Measurements from ENCODE around the gene DMXL2.
"Not testable (repeated sequence)": the region's sequence is repeated elsewhere in the genome, so short reads cannot be mapped to it uniquely, and the experiment has no call there.

DMXL2 gene

DNA sequence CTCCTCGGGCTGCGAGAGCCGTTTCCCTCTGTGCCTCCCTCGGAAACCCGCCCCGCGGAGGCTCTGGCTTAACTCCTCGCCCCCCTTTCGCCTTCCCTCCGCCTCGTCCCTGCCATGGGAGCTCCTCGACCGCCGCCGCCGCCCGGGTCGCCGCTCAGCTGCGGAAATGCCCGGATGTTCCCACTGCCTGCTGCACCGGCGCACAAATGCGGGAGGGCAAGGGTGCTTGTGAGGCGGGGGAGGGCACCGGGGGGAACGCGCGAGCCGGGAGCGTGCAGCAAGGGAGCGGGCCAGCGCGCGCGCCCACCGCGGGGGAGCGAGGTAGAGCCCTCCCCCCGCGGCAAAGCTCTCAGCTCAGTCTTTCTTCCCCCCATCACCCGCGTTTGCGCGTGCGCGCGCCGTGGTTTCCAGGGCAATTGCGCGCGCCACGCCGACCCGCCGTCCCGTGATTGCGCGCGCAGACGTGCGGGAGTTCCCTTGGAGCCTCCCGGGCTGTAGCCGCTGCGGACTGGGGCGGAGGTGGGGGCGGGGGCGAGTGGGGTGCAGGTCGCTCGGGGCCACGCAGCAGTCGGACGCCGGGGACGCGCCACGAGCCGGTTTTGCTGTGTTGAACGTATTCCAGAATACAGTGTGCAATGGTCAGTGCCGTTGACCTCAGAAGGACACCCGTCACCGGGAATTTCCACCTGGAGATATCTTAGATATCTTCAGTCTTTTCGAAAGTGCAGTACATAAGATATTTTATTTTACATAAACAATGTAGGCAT, at the start of gene DMXL2:
Gene DMXL2, minus strand, starts transcription at position 168 of the 767 bp plus-strand sequence. CDS start 226 bp downstream, outside the sequence.
- DNase-seq: no peak

GRCh38 chr15:51672155-51672687, 49.6 kb upstream of the DMXL2 start:
- peak; percentile 71 for DNase-seq

DNA sequence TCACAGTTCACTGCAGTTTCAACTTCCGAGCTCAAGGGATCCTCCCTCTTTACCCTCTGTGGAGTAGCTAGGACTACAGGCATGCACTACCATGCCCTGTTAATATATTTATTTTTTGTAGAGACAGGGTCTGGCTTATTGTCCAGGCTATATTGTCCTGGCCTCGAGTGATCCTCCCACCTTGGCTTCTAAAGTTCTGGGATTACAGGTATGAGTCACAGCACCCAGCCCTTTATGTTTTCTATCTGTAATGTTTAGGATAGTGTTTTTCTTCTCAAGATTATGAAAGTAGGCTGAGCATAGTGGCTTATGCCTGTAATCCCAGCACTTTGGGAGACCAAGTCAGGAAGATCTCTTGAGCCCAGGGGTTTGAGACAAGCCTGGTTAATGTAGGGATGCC, 46.8 kb upstream of the DMXL2 start:
- no peak for DNase-seq

DNA sequence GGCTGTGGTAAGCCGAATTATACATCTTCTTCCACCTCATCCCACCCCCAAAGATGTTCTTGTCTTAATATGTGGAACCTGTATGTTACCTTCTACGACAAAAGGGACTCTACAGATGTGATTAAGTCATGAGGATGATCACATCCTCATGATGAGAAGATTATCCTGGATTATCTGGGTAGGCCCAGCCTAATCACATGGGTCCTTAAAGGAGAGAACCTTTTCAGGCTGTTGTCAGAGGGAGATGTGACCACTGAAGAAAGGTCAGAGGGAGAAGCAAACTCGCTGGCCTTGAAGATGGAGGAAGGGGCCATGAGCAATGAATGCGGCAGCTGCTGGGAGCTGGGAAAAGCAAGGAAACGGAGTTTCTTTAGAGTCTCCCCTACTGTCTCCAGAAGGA, 45.9 kb upstream of the DMXL2 start:
- no peak for DNase-seq

GRCh38 chr15:51667478-51667877, 44.9 kb upstream of the DMXL2 start:
- no peak for DNase-seq

DNA sequence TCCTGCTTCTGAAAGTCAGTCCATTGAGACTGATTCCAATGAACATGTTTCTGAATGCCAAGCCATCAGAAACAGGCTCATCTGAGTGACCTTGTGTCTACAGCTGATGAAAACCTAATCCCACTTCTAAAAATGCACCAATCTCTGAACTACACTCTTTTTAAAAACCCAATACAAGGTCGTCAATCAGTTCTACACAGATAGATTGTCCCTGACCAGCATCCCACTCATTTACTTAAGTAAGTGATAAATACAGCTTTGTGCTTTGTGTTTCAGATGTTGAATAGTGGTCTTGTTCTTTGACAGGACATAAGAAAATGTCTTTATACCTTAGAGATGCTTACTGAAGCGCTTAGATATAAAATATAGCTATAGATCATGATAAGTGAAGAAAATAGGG, 38.5 kb upstream of the DMXL2 start:
- DNase-seq: no peak

- DNase-seq: peak; percentile 56
Observed at GRCh38 chr15:51658664-51659063, 36.1 kb upstream of the DMXL2 start.

GRCh38 chr15:51655401-51656057, 33.0 kb upstream of the DMXL2 start:
- DNase-seq: not testable (repeated sequence)

GRCh38 chr15:51652084-51652668, 29.6 kb upstream of the DMXL2 start:
- peak; percentile 87 for DNase-seq

- peak; percentile 89 for DNase-seq
Observed at GRCh38 chr15:51649659-51650521, 27.3 kb upstream of the DMXL2 start.

- DNase-seq: not testable (repeated sequence)
Observed at GRCh38 chr15:51648643-51649042, 26.1 kb upstream of the DMXL2 start.

GRCh38 chr15:51648101-51648500, 25.5 kb upstream of the DMXL2 start:
- not testable (repeated sequence) for DNase-seq

- peak; percentile 97 for DNase-seq
Observed at GRCh38 chr15:51647128-51647562, 24.6 kb upstream of the DMXL2 start.

- DNase-seq: no peak
Observed at GRCh38 chr15:51642696-51643095, 20.1 kb upstream of the DMXL2 start.

DNA sequence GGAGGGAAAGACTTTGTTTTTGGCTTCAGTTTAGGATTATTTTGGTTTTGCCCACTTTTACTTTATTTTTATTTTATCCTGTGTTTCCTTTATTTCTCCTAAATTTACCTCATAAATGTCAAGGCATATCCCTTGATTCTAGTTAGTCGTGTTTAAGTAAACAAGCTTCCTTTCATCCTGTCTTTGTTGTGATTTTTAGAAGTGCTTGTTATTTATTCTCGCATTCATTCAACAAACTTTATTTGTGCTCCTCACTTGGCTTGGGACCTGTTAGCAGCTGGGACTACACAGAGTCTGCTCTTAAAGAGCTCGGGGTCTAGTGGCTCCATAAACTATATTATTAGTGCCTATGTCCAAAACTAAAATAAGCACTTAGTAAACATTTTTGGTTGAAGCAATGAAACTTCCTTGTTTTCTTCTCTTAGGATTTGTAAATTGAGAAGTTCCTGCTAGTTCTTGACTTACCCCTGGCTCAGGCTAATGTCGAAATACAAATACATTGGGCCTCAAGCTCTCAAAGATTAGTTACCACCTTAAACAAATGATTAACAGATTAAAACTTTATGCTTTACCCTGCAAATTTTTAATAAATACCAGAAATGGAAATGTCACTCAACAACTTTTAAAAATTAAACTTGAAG, 19.0 kb upstream of the DMXL2 start:
- DNase-seq: no peak

GRCh38 chr15:51634591-51635198, 12.1 kb upstream of the DMXL2 start:
- peak; percentile 91 for DNase-seq

- DNase-seq: peak; percentile 46
Observed at GRCh38 chr15:51629612-51630011, 7.0 kb upstream of the DMXL2 start.

GRCh38 chr15:51625236-51625635, 2.7 kb upstream of the DMXL2 start:
- DNase-seq: peak; percentile 10

DNA sequence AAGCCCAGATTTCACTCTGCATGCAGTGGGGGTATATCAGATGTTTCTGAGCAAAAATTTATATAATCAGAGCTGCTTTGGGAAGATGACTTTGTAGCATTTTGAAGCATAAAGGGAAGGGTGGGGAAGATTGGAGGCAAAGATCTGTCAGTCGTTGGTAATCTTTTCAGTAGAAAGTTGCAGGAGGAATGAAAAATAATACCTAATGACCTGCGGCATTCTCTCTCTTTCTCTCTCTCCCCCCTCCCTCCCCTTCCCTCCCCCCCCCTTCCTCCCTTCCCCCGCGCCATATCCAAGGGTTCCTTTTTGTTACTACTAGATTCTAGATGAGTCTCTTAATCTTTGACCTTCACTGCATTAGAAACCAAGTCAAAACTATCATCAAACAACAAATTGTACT, 1.5 kb upstream of the DMXL2 start:
- DNase-seq: no peak

DNA sequence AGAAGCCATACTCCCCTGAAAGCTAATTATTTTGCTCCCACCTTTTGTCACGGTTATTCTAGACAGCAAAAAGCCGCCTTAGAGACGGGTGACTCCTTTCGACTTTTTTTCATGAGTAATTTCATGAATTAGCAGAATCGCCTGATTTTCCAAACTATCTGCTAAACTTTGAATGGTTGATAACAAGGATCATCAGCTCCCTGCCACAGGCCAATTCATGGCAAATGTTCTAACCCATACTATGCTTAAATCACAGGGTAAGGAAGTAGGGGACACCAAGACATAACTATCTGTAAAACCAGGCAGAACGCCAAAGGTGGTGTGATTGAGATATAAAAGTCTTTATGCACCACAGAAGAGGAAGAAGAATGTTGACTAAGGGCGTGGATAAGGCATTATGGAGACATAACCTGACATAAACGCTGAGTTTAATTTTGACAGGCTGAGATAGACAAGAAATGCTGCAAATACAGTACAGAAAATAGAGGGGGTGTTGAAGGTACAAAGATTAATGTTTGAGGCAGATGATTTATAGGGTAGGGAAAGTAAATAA, 891 bp upstream of the DMXL2 start:
- DNase-seq: peak; percentile 91

- no peak for DNase-seq
Observed at GRCh38 chr15:51621936-51622603, 501 bp downstream of the DMXL2 start.

All from OCI-M1 (cell line).